Esophagus squamous epithelium (tissue), 5 donors: ENCODE results near the gene TKFC. TPM values are rescaled to one million over a fixed set of nuclear protein-coding genes. Genes with fewer than 3 reads are reported as not detected.
A peak's percentile ranks its signal among the peaks of the same experiment; 100 is the strongest.

Experiments
- DNase-seq: peaks from one replicate; lab custom pipeline; 2025; lab: John Stamatoyannopoulos, UW
- H3K27ac ChIP-seq, 4 donors: fragments of 200-600 bp; sonication (generic); one replicate each; pipeline ENCODE4 v1.5.1; 2016 to 2019; ENCODE audit warnings: mild to moderate bottlenecking in 1 of 4
- H3K27me3 ChIP-seq, 4 donors: fragments of 200-600 bp; sonication (generic); 1 replicate in 3 of 4; 2 replicates in 1 of 4; pipeline versions ENCODE4 v1.5.1 to v1.6.0; 2017 to 2021; ENCODE audit warnings: antibody characterized with exemption in 1 of 4
- H3K36me3 ChIP-seq, 3 donors: fragments of 200-600 bp; sonication (generic); one replicate each; pipeline ENCODE4 v1.5.1; 2016 to 2019
- H3K4me1 ChIP-seq, 3 donors: fragments of 200-600 bp; sonication (generic); one replicate each; pipeline ENCODE4 v1.5.1; 2017 to 2019
- H3K4me3 ChIP-seq, 4 donors: fragments of 200-600 bp; sonication (generic); 1 replicate in 3 of 4; 2 replicates in 1 of 4; pipeline ENCODE4 v1.5.1; 2016 to 2019; ENCODE audit warnings: mild to moderate bottlenecking in 2 of 4, moderate library complexity in 1 of 4
- H3K9me3 ChIP-seq, 3 donors: fragments of 200-600 bp; sonication (generic); one replicate each; pipeline ENCODE4 v1.5.1; 2016 to 2019
- CTCF ChIP-seq, 6 experiments: fragments of 450-650 bp in 4 of 6; fragments of 200-600 bp in 2 of 6; sonication (generic) in 2 of 6; IDR thresholded peaks; one replicate each; pipeline ENCODE4 v1.5.1; 2016 to 2019; ENCODE audit warnings: antibody characterized with exemption in 6 of 6, mild to moderate bottlenecking in 4 of 6, moderate library complexity in 4 of 6
- POLR2A ChIP-seq, 4 donors: fragments of 450-650 bp; IDR thresholded peaks; one replicate each; pipeline ENCODE4 v1.6.1; 2017; ENCODE audit warnings: antibody characterized with exemption in 4 of 4, mild to moderate bottlenecking in 4 of 4, moderate library complexity in 3 of 4
- WGBS, 2 donors: methylation state at CpG; one replicate each; pipeline ENCODE4 v1.1.5; 2018; 5-methylcytosine and 5-hydroxymethylcytosine counted together
- intact Hi-C: fragments of 100-400 bp; cut with DNase I; formaldehyde crosslinking; loops from one replicate; pipeline ENCODE4 v1.15.0; 2022
- total RNA-seq, 4 donors: library from RNA; depleted of rRNA; stranded (reverse); fragments of >200 nt; gene quantifications; one replicate each; pipeline ENCODE4 v1.1.0, GENCODE V29; 2016
- donor health status: DM: yes; HTN: yes; CAD: no.

TKFC gene
- total RNA-seq, 4 donors from 2014 or later = 19.8 to 29.2 (median 26.4) TPM

GRCh38 chr11:61369372-61370348 lies 36.6 kb downstream of the TKFC start:
- H3K27ac ChIP-seq = peak overlapping the region; percentile 48 to 79 (median 76)
- no peak for DNase-seq
- peaks cover 5 to 56% (median 42%) of the 10 kb centered on the region in 3 donors for H3K36me3 ChIP-seq
- no peaks in the 10 kb centered on the region for H3K27me3 ChIP-seq
- TF ChIP-seq CTCF (IDR thresholded peaks at IDR 0.05) = no peak
- TF ChIP-seq POLR2A (IDR thresholded peaks at IDR 0.05) = no peak
- peaks cover 10 to 61% (median 32%) of the 10 kb centered on the region in 3 donors for H3K4me1 ChIP-seq
- intact Hi-C loops = no loop called here
- H3K9me3 ChIP-seq = no peaks in the 10 kb centered on the region
- WGBS, 2 donors = 41 to 47% methylated on average over 6 of the region's 9 CpGs
- H3K4me3 ChIP-seq = no peak overlapping the region

GRCh38 chr11:61370349-61371005 lies 37.4 kb downstream of the TKFC start:
- WGBS, 2 donors = 71 to 79% methylated on average over 6 to 8 of the region's 8 CpGs
- Histone ChIP-seq H3K36me3 (peaks cover 5 to 49% (median 36%) of the 10 kb centered on the region in 3 donors), H3K27me3 (no peaks in the 10 kb centered on the region), H3K4me1 (peaks cover 10 to 64% (median 32%) of the 10 kb centered on the region in 3 donors), H3K9me3 (no peaks in the 10 kb centered on the region), H3K4me3 (no peak overlapping the region), H3K27ac (peak overlapping the region; percentile 48 to 79 (median 76))
- DNase-seq = no peak
- no peak for TF ChIP-seq CTCF (IDR thresholded peaks at IDR 0.05)
- intact Hi-C loops = no loop called here

- 79 to 90% methylated on average over 8 of the region's 8 CpGs for WGBS, 2 donors
- Histone ChIP-seq H3K4me3 (no peak overlapping the region), H3K9me3 (no peaks in the 10 kb centered on the region), H3K36me3 (peaks cover 0 to 32% (median 14%) of the 10 kb centered on the region in 3 donors), H3K27me3 (no peaks in the 10 kb centered on the region), H3K27ac (no peak overlapping the region), H3K4me1 (peaks cover 10 to 67% (median 30%) of the 10 kb centered on the region in 3 donors)
- intact Hi-C loops = no loop called here
- TF ChIP-seq POLR2A (IDR thresholded peaks at IDR 0.05) = no peak
- TF ChIP-seq CTCF (IDR thresholded peaks at IDR 0.05) = no peak
- DNase-seq = no peak
Measured at GRCh38 chr11:61372659-61373420, 39.8 kb downstream of the TKFC start.

- WGBS, 2 donors = 44 to 59% methylated on average over 6 of the region's 6 CpGs
- Histone ChIP-seq H3K36me3 (peaks cover 0 to 13% (median 0%) of the 10 kb centered on the region in 3 donors), H3K4me3 (no peak overlapping the region), H3K9me3 (no peaks in the 10 kb centered on the region), H3K27ac (peak overlapping the region in 1 of 4 donors; percentile 39), H3K27me3 (no peaks in the 10 kb centered on the region), H3K4me1 (peaks cover 10 to 59% (median 21%) of the 10 kb centered on the region in 3 donors)
- TF ChIP-seq CTCF (IDR thresholded peaks at IDR 0.05) (no peak), POLR2A (IDR thresholded peaks at IDR 0.05) (no peak)
- no peak for DNase-seq
- intact Hi-C loops = no loop called here
Measured at GRCh38 chr11:61375761-61376108, 42.7 kb downstream of the TKFC start.
